ENCODE results near the gene FGFBP3.

Gene FGFBP3

DNA sequence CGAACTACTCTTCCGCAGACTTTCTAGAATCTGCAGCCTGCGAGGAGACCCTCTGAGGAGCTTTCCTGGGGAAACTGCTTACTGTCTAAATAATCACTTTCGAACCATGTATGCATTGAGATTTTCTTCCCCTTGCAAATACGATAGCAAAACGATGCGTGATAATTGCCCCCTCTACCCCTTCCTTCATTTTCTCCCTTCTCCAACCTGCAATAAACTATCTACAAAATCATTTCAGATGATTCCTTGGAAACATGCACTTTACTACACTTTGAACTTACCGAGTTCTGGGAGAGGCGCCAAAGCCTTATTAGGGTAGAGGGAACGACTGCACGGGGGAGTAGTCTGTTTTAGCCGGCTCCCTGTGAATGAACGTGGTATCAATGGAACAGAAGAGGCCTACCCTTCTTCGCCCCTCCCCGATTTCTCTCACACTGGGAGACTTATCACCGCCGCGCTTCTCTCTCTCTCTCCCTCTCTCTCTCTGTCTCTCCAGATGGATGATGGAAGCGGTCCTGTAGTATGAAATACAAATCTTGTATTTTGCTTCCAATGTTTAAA is at the start of gene FGFBP3:
FGFBP3 (minus strand) TSS at position 370 of the 561 bp plus-strand sequence. CDS start 517 bp downstream, outside the sequence.
- DNase-seq (ENCODE audit: low read depth), result no peak

DNA sequence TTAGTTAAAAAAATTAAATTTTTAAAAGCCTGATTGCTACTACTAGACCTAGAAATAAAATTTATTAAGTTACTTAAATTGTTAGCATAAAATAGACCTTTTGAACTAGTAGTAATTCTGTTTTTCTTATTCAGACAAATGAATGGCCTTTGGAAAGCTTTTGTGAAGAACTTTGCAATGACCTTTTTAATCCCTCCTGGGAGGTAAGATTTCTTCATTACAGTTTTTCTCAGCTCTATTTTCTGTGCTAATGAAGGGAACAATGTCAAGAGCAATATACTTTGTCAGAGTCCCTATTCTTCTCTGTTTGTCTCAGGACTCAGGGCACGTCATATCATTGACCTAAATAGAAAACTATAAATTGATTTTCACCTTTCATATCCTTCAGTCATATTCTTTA is 47.8 kb upstream of the FGFBP3 start:
- no peak for DNase-seq (ENCODE audit: low read depth)

GRCh38 chr10:91955114-91955513 is 45.8 kb upstream of the FGFBP3 start:
- DNase-seq (ENCODE audit: low read depth), result no peak

- no peak for DNase-seq (ENCODE audit: low read depth)
Observed at GRCh38 chr10:91953600-91954160, 44.4 kb upstream of the FGFBP3 start.

DNA sequence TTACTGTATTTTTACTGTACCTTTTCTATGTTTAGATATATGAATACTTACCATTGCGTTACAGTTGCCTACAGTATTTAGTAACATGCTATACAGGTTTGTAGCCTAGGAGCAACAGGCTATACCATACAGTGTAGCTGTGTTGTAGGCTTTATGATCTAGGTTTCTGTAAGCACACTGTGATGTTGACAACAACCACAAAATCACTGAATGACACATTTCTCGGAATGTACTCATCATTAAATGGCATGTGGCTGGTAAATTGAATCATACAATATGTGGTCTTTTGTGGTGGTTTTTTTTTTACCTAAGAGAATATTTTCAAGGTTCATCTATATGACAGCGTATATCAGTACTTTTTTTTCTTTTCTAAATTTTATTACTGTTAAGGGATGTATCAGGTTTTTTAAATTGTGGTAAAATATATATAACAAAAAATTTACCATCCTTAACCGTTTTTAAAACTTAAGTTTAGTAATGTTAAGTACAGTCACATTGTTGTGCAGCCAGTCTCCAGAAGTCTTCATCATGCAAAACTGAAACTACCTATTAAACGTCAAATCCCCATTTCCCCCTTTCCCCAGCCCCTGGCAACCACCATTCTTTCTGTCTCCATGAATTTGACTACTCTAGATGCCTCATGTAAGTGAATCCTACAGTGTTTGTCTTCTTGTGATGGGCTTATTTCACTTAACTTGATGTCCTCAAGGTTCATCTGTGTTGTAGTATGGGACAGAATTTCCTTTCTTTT is 35.8 kb upstream of the FGFBP3 start:
- DNase-seq (ENCODE audit: low read depth), result no peak

DNA sequence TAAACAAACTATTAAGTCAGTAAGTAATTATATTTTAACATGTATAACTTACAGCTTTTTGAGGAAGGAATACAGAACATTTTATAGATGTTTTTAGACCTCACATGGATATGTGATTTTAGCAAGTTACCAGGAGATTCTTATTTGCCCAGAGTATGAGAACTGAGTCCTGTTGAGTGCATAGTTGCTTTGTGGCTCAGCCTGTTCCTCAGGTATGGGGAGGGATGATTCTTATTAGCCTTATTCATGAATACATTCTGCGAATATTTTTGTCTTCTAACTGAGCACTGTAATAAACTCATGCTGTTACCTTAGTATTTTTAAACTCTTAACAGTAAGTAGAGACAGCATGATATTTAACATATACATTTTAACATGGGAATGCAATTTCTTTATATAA is 32.1 kb upstream of the FGFBP3 start:
- no peak for DNase-seq (ENCODE audit: low read depth)

GRCh38 chr10:91939653-91940052 is 30.4 kb upstream of the FGFBP3 start:
- DNase-seq (ENCODE audit: low read depth), result no peak

DNA sequence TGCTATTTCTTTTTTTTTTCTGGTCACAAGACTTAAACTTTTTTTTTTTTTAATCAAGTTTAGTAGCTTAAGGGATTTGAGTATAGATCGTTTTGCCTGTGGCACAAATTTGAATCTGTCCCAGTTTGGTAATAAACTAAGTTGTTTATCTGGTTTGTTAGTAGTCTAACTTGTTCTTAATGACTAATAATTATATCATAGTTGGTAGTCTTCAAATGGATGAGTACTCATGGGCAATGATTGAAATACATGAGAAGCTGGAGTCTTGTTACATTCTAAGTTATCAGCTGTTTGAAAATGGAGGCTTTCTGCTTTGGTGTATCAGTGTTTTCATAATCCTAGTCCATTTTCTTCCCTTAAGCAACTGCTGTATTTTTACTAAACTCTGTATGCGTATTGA is 26.6 kb upstream of the FGFBP3 start:
- no peak for DNase-seq (ENCODE audit: low read depth)

GRCh38 chr10:91932737-91933136 is 23.5 kb upstream of the FGFBP3 start:
- DNase-seq (ENCODE audit: low read depth), result no peak

- DNase-seq (ENCODE audit: low read depth), result no peak
Observed at GRCh38 chr10:91931526-91932190, 22.4 kb upstream of the FGFBP3 start.

GRCh38 chr10:91930939-91931338 is 21.7 kb upstream of the FGFBP3 start:
- DNase-seq (ENCODE audit: low read depth), result no peak

- no peak for DNase-seq (ENCODE audit: low read depth)
Observed at GRCh38 chr10:91925022-91925320, 15.7 kb upstream of the FGFBP3 start.

DNA sequence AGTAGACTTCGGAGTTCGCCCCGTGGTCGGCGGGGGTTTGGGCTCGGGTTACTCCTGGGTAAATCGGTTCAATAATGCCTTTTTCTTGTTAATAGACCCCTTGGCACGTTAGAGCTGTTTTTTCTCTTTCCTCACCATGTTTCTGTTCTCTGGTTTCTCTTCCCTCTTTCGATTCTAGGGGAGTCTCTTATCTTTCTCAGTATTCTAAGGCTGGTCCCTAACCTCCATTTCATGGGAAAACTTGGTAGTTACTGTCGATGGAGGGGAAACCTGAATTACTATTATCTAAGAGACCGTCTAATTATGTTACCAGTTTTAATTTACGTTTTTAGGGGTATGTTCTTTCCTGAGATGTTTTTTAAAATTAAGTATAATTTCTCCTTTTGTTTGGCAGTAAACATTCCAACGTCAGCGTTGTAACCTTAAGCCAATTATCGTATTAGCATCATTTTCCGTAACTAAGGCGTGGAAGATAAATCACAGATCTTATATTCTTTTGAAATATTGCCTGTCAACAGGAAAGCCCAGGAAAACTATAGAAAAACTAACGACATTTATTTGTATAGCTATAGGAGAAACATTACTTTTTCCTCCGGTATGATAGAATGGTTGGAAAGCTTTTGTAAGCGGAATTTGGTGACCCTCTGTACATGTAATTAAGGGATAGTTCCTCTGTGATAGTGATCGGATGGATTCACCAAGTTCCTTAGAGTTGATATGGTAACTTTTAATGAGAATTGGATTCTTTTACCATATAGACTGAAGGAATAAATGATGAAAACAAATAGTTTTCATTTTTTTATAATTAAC is 15.1 kb upstream of the FGFBP3 start:
- DNase-seq (ENCODE audit: low read depth), result no peak

GRCh38 chr10:91923371-91924211 is 14.3 kb upstream of the FGFBP3 start, which contains the start of gene BTAF1:
BTAF1 (plus strand) TSS chr10:91923770; CDS start chr10:91924077, 307 bp downstream.
- peak; percentile 87 for DNase-seq (ENCODE audit: low read depth)

- no peak for DNase-seq (ENCODE audit: low read depth)
Observed at GRCh38 chr10:91919651-91920050, 10.4 kb upstream of the FGFBP3 start.

GRCh38 chr10:91910467-91910866 is 1.2 kb upstream of the FGFBP3 start:
- no peak for DNase-seq (ENCODE audit: low read depth)

DNA sequence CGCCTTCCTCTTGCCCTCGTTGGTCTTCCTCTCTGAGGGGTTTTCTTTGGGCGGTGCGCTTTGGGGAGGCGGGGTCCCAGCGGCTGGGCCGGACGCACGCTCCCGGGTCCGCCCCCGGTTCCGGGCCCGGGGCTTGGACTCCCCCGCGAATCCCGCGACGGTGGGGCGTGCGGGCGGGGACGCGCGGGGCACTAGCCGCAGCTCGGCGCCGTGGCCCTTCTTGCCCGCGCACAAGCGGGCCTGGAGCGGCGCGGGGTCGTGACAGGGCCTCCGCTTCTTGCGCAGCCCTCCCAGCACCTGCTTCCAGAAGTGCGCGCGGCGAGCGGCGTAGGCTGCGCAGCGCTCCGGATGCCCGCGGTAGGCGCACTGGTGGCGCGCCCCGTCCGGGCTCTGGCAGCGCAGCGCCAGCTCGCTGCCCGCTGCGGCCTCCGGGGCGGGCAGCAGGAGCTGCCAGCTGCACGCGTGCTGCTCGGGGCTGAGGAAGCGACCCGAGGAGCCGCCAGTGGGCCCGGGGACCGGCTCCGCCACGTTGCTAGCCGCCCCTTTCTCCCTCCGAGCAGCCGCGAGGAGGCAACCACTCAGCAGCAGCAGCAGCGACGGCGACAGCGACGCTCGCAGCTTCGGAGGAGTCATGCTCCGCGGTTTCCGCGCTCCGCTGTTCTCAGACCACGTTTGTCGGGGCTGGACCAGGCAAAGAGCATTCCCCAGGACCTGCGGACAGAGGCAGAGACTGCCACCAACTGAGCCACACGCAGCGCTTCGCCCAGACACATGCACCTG is 759 bp downstream of the FGFBP3 start:
- DNase-seq (ENCODE audit: low read depth), result peak; percentile 60

- no peak for DNase-seq (ENCODE audit: low read depth)
Observed at GRCh38 chr10:91907914-91908336, 1.4 kb downstream of the FGFBP3 start.

DNA sequence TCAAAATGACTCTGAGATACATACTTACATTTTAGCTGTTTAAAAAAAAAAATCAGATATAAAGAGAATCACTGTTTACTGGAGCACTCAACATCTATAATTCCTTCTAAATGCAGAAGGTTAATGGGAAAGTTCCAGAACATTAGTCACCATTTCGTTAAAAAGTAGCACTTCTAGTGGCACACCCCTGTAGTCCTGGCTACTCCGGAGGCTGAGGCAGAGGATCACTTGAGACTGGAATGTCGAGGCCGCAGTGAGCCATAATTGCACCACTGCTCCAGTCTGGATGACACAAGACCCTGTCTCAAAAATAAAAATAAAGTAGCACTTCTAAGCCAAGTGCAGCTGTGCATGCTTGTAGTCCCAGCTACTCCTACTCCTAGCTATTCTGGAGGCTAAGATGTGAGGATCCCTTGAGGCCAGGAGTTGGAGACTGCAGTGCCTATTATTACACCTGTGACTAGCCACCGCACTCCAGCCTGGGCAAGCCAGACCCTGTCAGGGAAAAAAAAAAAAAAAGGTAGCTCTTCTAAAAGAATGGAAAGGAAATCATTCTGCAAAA is 2.2 kb downstream of the FGFBP3 start:
- no peak for DNase-seq (ENCODE audit: low read depth)

Data from activated T-cell treated with anti-CD3 and anti-CD28 coated beads for 24 hours (primary cell).